GM12864 (cell line): ENCODE results near the gene FOXE1.

Source experiments
- DNase-seq: peaks from one replicate; pipeline ENCODE4 v3.0.0-alpha.2; 2011; ENCODE audit warnings: low read depth
- H3K4me3 ChIP-seq: 2 replicates; pipeline ENCODE4 v1.5.1; 2011; ENCODE audit warnings: mild to moderate bottlenecking, low read depth, low read length, control low read depth
- TF ChIP-seq, protein P1 (sequence below): IDR thresholded peaks from 2 replicates; pipeline ENCODE4 v1.5.1; 2011; ENCODE audit warnings: low read depth, mild to moderate bottlenecking, moderate library complexity, low read length, control low read depth, inconsistent platforms; ENCODE audit errors: missing control alignments

FOXE1 gene

DNA sequence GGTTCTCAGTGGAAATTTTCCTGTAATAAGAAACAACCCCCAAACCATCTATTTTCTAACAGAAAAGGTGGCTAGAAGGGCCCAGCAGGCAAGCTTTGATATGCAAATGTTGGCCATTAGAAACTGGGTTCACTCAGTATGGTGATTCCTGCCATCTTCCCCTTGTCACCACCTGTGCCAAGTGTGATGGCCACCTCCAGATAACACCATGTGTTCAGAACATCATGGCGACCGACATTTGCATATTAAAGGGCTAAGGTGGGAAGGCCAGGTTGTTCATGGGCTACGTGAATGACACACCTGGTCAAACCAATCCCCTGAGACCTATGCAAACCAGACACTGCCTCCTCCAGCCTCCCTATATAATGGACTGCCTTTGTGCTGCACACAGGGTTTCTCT, 20.4 kb downstream of the FOXE1 start:
- TF ChIP-seq, protein P1, sequence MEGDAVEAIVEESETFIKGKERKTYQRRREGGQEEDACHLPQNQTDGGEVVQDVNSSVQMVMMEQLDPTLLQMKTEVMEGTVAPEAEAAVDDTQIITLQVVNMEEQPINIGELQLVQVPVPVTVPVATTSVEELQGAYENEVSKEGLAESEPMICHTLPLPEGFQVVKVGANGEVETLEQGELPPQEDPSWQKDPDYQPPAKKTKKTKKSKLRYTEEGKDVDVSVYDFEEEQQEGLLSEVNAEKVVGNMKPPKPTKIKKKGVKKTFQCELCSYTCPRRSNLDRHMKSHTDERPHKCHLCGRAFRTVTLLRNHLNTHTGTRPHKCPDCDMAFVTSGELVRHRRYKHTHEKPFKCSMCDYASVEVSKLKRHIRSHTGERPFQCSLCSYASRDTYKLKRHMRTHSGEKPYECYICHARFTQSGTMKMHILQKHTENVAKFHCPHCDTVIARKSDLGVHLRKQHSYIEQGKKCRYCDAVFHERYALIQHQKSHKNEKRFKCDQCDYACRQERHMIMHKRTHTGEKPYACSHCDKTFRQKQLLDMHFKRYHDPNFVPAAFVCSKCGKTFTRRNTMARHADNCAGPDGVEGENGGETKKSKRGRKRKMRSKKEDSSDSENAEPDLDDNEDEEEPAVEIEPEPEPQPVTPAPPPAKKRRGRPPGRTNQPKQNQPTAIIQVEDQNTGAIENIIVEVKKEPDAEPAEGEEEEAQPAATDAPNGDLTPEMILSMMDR = no peak
- DNase-seq = no peak

GRCh38 chr9:97873882-97874281, 20.9 kb downstream of the FOXE1 start:
- TF ChIP-seq, protein P1 = no peak
- H3K4me3 ChIP-seq = no peak overlapping the region
- DNase-seq = no peak

More for the DNA sequence above, 20.4 kb downstream of the FOXE1 start:
- no peak overlapping the region for H3K4me3 ChIP-seq

- no peak for DNase-seq
Measured at GRCh38 chr9:97874624-97875023, 21.6 kb downstream of the FOXE1 start.

GRCh38 chr9:97875111-97875510, 22.1 kb downstream of the FOXE1 start:
- H3K4me3 ChIP-seq = no peak overlapping the region
- TF ChIP-seq, protein P1 = no peak

More at GRCh38 chr9:97874624-97875023, 21.6 kb downstream of the FOXE1 start:
- TF ChIP-seq, protein P1 = no peak
- no peak overlapping the region for H3K4me3 ChIP-seq

GRCh38 chr9:97876061-97876460, 23.0 kb downstream of the FOXE1 start:
- DNase-seq = no peak
- H3K4me3 ChIP-seq = no peak overlapping the region
- TF ChIP-seq, protein P1 = no peak

More at GRCh38 chr9:97875111-97875510, 22.1 kb downstream of the FOXE1 start:
- DNase-seq = no peak

GRCh38 chr9:97880336-97880735, 27.3 kb downstream of the FOXE1 start:
- no peak overlapping the region for H3K4me3 ChIP-seq
- TF ChIP-seq, protein P1 = no peak
- no peak for DNase-seq
